OCI-LY1 (cell line): Measurements from ENCODE around the gene UMODL1.

ENCODE experiments used
- CTCF ChIP-seq: fragments of 200-600 bp; sonication (generic), shearing (Covaris generic); IDR thresholded peaks from 2 replicates; pipeline ENCODE4 v1.5.1; 2017; ENCODE audit warnings: mild to moderate bottlenecking, antibody characterized with exemption, low read length, moderate library complexity, mixed read lengths
- EZH2 ChIP-seq: fragments of 200-600 bp; sonication (generic), shearing (Covaris generic); IDR thresholded peaks from 2 replicates; pipeline ENCODE4 v1.8.0; 2017; ENCODE audit warnings: borderline replicate concordance, mixed run types, mild to moderate bottlenecking, antibody characterized with exemption, low read length, moderate library complexity, mixed read lengths

- peak; percentile 15; the same call in 1 of the 2 replicates for TF ChIP-seq CTCF
- TF ChIP-seq EZH2: no peak
These were observed 54.7 kb downstream of the UMODL1 start for GRCh38 chr21:42125571-42126544.
